ENCODE results near the gene UBIAD1. TPM values are rescaled to one million over a fixed set of nuclear protein-coding genes. Genes with fewer than 3 reads are reported as not detected.
A peak's percentile ranks its signal among the peaks of the same experiment; 100 is the strongest.
"Not testable (repeated sequence)": the region's sequence is repeated elsewhere in the genome, so short reads cannot be mapped to it uniquely, and the experiment has no call there.

The UBIAD1 gene, protein sequence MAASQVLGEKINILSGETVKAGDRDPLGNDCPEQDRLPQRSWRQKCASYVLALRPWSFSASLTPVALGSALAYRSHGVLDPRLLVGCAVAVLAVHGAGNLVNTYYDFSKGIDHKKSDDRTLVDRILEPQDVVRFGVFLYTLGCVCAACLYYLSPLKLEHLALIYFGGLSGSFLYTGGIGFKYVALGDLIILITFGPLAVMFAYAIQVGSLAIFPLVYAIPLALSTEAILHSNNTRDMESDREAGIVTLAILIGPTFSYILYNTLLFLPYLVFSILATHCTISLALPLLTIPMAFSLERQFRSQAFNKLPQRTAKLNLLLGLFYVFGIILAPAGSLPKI
- polyA plus RNA-seq (ENCODE audit: insufficient read length in 3 of 3), result 10 to 100 TPM; 16.1 to 17.7 (median 16.1) TPM

DNA sequence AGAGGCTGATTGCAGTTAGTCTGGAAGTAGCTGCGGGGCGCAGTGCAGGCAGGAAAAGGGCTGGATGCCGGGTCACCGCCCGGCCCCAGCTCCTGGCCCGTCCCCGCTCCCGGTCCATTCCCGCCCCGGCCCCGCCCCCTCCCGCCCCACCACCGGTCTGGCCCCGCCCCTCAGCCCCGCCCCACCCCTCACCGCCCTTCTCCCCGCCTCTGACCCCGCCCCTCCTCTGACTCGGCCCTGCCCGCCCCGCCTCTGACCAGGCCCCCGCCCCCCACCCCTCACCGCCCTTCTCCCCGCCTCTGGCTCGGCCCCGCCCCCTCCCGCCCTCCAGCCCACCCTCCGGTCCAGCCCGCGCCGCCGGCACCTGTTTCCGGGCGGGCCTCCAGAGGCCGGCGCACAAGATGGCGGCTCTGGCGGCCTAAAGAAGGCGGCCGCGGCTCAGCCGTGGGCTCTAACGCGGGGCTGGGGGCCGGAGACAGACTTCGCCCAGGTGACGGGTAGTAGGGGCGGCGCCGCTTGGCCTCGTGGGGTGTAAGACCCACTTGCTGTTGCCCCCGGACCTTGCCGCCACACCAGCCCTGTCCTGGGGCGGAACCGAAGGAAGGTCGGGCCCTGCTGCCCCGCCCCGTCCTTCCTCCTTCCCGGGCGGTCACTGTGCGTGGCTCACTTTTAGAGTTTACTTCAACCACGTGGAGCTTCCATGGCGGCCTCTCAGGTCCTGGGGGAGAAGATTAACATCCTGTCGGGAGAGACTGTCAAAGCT lies at the start of gene UBIAD1:
TSS of gene UBIAD1 (plus strand) at position 367 of the 763 bp plus-strand sequence. CDS start at position 701, 334 bp downstream.
- DNase-seq (ENCODE audit: low read depth in 3 of 3, low spot score in 2 of 3), result peak; percentile 33 to 80 (median 74)

DNA sequence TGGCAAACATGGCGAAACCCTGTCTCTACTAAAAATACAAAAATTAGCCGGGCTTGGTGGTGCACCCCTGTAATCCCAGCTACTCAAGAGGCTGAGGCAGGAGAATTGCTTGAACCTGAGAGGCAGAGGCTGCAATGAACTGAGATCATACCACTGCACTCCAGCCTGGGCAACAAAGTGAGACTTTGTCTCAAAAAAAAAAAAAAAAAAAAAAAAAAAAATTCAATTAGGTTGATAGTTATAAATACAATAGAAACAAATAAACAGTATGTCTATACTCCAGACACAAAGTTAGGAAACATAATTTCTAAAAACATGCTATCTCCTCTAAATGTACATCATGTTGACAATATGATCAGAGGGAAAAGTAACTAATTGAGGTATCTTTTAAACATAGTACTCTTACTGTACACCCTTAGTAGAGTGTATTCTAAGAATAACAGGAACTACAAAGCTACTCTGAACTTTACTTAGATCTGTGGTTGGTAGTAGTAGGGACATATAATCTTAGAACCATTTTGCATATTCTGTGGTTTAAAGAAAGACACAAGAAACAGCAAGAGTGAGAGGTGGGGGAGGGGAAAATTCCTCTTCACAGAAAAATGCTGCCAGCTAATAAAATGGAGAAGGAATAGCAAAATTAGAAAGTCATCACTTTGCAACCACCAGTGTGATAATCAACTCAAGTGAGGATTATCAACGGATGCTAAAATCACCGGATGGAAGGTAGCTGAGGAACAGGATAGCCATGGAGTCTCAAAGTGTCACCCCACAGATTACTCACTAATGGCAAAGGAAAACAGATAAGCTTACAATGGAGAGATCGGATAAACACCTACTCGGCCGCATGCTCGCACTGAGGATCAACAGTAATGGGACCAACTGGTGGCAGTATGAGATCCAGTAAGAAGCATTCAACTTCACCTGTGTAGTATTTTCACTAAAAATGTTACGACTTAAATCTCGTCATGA lies 45.6 kb upstream of the UBIAD1 start:
- no peak for DNase-seq (ENCODE audit: low read depth in 3 of 3, low spot score in 2 of 3)

DNA sequence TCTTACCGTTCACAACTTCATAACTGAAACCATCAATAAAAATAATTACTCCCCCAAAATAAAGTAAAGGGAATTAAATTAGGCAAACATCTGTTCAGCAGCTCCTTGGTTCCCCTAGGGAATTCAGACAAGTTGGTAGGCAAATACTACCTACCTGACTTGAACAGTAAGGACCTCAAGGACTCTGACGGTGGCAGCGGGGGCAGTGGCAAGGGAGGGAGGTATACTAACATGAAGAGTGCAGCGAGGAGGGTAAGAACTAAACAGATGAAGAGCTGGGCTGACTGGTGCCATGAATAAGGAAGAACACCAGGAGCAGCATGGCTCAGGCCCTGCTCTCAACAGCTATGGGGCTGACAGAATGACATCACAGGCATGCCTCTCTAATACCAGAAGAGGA lies 43.8 kb upstream of the UBIAD1 start:
- DNase-seq (ENCODE audit: low read depth in 3 of 3, low spot score in 2 of 3), result no peak

DNA sequence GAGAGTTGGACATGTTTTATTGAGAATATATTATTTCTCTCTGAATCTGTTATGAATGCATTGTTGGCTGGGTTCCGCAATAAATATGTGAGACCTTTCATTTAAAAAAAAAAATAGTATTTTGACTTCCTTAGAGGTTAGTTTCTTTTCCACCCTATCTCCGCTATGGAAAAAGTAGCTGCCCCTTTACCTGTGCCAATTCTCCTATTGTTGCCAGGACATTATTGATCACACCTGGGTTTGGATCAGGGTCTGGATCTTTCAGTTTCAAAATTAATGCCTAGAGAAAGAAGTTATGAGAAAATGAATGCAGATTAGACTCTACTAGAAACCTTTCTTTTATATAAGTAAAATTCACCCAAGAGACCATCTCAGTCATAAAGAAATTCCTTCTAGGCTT lies 39.8 kb upstream of the UBIAD1 start:
- no peak for DNase-seq (ENCODE audit: low read depth in 3 of 3, low spot score in 2 of 3)

DNA sequence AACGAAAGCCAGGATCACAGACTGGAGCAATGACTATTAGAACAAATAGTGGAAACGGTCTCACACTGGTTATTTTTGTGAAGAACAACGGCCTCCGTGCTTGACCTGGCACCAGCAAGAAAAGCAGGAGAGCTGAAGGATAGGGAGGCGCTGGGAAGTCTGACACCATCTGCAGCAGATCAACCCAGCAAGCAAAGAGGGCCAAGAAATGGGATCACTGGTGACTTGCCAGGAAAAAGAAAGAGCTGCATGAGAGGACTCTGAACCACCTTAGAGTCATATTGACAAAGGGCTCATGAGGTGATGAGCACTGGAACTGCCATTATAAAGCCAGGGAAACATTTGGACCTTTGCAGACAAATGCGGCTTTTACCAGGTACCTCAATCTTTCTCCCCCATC lies 35.6 kb upstream of the UBIAD1 start:
- no peak for DNase-seq (ENCODE audit: low read depth in 3 of 3, low spot score in 2 of 3)

DNA sequence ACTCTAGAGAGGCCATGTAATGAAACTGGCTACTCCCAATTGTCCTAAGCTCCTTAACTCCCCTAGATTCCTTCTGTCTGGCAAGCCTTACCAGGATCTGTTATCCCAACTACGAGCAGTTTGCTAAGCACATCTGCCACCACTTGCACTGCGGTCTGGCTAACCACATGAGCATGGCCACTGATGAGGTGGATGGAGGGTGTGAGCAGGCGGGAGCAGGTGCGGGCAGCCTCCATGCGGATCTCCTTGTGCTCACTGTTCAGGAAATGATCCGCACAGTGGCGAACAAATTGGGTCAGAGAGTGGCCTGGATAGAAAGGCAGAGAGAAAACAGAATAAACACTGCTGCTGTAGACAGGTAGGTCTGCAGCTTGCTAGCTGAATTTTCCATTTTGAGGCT lies 34.7 kb upstream of the UBIAD1 start:
- no peak for DNase-seq (ENCODE audit: low read depth in 3 of 3, low spot score in 2 of 3)

DNA sequence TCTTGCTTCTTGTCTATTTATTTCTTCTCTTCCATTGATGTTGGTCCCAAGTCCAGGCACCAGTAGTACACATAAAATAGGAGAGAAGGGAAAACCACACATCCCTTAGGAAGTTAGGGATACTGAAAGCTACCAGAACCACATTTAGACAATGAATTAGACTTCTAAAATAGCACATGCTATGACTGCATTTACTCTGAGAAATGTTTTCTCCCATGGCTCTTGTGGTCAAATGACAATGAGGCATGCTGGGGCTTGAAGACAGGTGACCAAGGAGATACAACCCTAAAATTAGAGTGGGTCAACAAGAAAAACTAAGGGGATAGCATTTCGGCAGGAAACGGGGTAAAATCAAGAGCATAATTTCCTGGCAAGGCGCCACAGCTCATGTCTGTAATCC lies 27.8 kb upstream of the UBIAD1 start:
- no peak for DNase-seq (ENCODE audit: low read depth in 3 of 3, low spot score in 2 of 3)

DNA sequence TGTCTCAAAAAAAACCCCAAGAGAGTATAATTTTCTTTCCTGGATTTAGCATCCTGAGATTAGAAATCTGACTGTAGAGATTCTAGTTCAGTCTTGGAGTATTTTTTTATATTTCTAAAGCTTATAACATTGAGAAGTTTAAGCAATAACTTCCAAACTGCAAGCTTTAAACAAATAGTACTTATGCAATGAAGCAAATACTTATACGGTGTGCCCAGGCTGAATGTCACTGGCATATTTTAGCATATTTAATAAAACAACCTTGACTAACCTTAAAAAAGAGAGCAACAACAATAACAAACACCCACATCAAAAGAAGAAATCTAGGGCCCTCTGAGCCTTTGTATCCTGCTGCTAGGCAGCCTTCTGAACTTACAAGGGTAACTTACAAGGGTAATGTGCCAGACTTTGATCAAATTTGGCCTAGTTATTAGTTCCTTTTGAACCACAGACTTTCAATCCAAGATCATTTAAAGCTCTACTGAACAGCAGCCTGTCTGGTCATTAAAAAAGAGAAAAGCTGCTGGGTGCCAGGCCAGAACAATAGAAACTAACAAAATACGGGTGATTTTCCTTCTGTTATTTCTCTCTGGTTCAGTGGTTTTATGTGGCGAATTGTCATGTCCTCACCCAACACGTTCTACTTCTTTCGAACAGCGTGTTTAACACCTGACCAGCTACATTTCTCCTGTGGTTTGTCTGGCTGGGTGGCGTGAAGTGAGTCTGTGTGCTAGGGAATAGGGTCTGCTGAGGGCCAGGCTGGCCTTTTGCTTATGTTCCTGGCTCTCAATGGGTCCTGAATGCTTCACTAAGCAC lies 26.9 kb upstream of the UBIAD1 start:
- no peak for DNase-seq (ENCODE audit: low read depth in 3 of 3, low spot score in 2 of 3)

DNA sequence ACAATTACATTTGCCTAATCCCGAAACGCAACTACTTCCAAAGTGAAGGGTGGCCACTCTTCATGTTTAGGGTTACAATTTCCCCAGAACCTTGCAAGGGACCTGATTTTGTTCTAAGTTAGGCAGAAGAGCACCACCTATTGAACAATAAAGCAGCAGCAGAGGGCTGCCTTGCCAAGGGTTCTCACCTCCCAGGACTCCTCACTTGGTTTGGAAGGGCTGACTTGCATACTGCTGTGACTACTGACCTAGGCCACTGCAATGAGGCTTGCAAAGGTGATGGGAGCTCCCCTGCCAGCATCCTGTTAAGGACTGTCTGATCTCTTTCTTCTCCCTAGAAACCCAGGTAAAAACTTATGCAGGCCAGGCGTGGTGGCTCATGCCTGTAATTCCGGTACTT lies 24.8 kb upstream of the UBIAD1 start:
- no peak for DNase-seq (ENCODE audit: low read depth in 3 of 3, low spot score in 2 of 3)

DNA sequence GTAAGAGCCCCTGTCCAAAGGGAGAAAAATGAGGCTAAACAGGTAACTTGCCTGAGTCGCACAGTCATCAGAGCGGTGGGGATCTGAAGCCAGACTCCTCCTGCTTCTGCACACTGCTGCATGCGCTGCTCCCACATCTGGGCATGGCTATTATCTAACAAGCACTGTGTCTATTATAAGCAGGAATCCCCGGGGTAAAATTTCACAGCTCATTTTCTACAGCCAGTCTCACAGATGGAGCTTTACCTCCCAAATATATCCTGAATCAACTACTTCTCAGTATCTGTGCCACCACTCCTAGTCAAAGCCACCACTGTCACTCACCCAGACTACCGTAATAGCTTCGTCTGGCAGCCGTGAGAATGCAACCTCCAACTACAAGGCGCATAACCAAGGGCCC lies 20.5 kb upstream of the UBIAD1 start:
- no peak for DNase-seq (ENCODE audit: low read depth in 3 of 3, low spot score in 2 of 3)

DNA sequence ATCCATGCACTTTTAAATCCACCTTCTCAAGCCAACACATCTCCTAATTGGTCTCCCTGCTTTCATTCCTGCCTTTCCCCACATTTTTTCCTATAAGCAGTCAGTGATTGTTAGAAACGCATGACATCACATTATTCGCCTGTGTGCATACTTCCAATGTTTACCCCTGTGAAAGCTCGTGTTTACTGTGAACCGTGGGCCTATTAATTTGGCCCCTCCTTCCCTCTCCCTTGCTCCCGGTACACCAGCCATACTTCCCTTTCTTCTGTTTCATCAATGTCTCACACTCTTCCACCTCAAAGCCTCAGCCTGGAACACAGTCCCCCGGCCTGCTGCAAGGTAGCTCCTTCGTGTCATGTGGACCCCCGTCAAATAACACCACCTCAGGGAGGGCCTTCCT lies 19.8 kb upstream of the UBIAD1 start:
- DNase-seq (ENCODE audit: low read depth in 3 of 3, low spot score in 2 of 3), result no peak

DNA sequence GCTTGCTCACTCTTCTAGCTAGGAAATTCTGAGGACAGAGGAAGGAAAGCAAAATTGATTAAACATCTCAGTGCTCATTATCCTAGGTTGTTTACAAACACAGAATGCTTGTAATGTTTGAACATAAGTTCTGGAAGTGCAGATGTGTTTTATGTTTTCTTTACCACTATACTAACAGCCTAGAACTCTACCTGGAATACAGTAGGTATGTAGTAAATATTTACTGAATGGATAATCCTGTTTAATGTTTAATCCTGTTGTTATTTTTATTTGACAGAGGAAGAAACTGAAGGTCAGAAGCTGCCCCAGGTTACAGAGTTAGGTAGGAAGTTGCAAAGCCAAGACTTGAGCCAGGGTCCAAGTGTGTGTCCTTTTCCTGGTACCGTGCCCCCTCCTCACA lies 16.7 kb upstream of the UBIAD1 start:
- no peak for DNase-seq (ENCODE audit: low read depth in 3 of 3, low spot score in 2 of 3)

DNA sequence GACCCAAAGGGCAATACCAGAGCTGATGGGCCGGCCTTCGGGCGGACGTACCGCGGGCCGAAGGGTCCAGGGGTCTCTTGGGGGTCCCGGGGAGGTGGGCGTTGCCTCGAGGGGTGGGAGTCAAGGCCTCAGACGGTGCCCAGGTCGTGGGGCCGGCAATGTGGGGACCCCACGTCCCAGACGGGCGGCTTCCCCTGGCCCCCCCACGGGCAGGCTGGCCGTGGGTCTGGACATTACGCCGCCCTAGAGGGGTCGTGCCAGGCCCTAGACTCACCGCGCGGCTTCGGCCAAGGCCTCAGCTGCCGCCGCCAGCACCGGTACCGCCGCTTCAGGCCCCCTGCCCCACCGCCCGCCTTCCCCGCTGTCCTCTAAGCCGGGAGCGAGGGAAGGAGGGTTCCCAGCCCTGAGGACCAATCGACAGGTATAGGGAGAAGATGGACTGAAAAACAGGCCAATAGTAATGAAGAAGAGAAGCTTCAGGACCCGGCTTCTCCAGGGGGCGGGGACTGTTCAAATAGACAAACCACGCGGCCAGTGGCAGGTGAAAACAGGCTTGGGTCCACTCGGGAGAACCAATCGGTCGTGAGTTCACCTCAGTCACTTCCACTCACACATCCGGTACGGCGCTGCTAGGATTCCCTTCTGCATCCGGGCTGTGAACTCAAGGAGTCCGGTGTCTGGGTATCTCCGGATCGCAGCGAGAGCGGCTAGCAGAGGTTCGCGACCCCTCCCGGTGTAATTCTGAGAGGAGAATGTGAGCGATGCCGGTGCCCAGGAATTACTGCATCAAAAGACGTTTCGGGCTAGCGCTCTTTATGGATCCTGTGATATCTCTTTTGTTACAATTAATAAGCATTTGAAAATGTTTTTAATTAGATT lies 10.6 kb upstream of the UBIAD1 start, which contains the start of gene MTOR:
TSS of gene MTOR (minus strand) at position 381 of the 879 bp plus-strand sequence. CDS start 3,142 bp downstream, outside the sequence.
- peak; percentile 96 to 100 (median 98) for DNase-seq (ENCODE audit: low read depth in 3 of 3, low spot score in 2 of 3)

DNA sequence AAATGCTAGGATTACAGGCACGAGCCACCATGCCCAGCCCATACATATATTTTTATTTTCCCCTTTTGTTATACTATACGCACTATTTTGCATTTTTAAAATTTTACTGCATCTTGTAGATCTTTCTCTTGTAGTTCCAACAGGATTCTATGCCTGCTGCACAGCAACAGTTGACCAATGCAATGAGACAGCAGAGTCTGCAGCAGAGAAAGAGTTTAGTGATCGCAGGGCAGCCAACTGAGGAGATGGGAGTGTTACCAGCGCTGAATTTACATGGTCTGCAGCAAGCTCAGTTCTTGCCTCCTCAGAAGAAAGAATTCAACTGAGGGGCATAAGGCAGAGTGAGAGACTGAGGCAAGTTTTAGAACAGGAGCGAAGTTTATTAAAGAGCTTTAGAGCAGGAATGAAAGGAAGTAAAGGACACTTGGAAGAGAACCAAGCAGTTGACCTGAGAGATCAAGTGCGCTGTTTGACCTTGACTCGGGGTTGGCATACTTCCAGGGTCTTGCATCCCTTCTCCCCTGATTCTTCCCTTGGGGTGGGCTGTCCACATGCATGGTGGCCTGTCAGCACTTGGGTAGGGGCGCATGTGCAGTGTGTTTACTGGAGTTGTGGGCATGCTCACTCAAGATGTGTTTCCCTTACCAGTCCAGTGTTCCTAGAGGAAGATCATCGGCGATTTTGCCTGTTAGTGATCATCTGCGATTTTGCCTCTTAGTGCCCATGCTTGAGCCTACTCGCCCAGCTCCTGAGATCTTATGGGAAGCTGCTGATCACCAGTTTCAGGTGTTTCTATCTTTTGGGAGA lies 6.5 kb upstream of the UBIAD1 start:
- no peak for DNase-seq (ENCODE audit: low read depth in 3 of 3, low spot score in 2 of 3)

DNA sequence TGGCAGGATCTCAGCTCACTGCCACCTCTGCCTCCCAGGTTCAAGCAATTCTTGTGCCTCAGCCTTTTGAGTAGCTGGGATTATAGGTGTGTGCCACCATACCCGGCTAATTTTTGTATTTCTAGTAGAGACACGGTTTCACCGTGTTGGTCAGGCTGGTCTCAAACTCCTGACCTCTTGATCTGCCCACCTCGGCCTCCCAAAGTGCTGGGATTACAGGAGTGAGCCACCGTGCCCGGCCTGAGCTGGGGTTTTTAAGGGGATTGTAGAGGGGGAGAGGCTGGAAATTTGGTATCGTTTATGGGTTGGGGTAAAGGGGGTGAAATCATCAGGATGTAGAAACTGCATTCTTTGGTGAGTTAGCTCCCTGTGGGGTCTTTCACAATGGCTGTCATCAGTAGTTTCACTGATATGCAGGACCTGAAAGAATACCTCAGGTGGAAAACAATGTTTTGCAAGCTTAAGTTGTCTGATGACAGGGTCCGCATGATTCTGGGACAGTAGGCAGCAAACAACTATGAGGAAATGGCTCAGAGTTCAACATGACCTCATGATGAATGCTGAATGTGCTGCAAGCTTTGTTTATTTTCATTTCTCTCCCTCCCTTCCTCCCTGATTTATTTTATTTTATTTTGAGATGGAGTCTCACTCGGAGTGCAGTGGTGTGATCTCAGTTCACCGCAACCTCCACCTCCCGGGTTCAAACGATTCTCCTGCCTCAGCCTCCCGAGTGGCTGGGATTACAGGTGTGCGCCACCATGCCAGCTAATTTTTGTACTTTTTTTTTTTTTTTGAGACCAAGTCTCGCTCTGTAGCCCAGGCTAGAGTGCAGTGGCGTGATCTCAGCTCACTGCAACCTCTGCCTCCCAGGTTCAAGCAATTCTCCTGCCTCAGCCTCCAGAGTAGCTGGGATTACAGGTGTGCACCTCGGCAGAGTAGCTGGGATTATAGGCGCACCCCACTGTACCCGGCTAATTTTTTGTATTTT lies 5.4 kb upstream of the UBIAD1 start:
- not testable (repeated sequence) for DNase-seq (ENCODE audit: low read depth in 3 of 3, low spot score in 2 of 3)

DNA sequence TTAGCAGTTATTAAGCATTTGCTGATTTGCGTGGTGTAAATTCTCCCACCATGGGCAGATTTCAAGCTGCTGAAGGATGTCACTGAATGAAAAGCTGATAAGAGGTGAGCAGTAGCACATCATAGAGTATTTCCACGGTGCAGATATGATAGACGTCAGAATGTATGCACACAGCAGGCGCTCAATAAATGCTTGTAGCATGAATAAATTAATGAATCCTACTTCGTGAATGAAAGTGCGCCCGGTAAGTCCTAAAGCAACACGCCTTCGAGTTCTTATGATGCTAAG lies 510 bp upstream of the UBIAD1 start:
- no peak for DNase-seq (ENCODE audit: low read depth in 3 of 3, low spot score in 2 of 3)

DNA sequence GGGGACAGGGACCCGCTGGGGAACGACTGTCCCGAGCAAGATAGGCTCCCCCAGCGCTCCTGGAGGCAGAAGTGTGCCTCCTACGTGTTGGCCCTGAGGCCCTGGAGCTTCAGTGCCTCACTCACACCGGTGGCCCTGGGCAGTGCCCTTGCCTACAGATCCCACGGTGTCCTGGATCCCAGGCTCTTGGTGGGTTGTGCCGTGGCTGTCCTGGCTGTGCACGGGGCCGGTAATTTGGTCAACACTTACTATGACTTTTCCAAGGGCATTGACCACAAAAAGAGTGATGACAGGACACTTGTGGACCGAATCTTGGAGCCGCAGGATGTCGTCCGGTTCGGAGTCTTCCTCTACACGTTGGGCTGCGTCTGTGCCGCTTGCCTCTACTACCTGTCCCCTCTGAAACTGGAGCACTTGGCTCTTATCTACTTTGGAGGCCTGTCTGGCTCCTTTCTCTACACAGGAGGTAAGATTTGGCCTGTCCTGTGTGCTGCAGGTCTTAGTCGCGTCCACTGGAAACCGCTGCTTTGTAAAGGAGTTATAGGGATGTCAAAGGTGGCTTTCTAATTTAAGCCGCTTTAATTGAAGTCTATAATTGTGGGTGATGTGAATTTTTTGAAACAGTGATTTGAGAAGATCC lies 717 bp downstream of the UBIAD1 start:
- DNase-seq (ENCODE audit: low read depth in 3 of 3, low spot score in 2 of 3), result no peak

Data from right renal cortex interstitium (tissue), 3 donors.